ENCODE results near the gene BCOR.

GRCh38 chrX:40143987-40144386 is 46.2 kb upstream of the BCOR start:
- TF ChIP-seq CTCF (IDR thresholded peaks at IDR 0.05) (no peak), TCF7L2 (IDR thresholded peaks at IDR 0.05; ENCODE audit: low read depth, low read length) (no peak), POLR2AphosphoS5 (IDR thresholded peaks at IDR 0.05; ENCODE audit: low read depth, low read length) (no peak), REST (IDR thresholded peaks at IDR 0.05; ENCODE audit: insufficient read depth in 1 of 2, low read depth in 2 of 2, low read length in 1 of 2) (no peak), SIN3A (IDR thresholded peaks at IDR 0.05; ENCODE audit: borderline replicate concordance, insufficient read depth, low read depth, low read length) (no peak)
